Measurements from ENCODE around the gene ZNF805.
A peak's percentile ranks its signal among the peaks of the same experiment; 100 is the strongest.
"Not testable (repeated sequence)": the region's sequence is repeated elsewhere in the genome, so short reads cannot be mapped to it uniquely, and the experiment has no call there.

Gene ZNF805

GRCh38 chr19:57240311-57241090, at the start of gene ZNF805:
TSS of gene ZNF805 (plus strand) at chr19:57240632. CDS start at chr19:57240892, 260 bp downstream.
- peak; percentile 87 for DNase-seq (ENCODE audit: low read depth)

- peak; percentile 84 for DNase-seq (ENCODE audit: low read depth)
Measured at GRCh38 chr19:57191141-57192076, 49.0 kb upstream of the ZNF805 start, which contains the start of gene ZNF264. TSS of gene ZNF264 (plus strand) at chr19:57191500. CDS start at chr19:57191914, 414 bp downstream.

- no peak for DNase-seq (ENCODE audit: low read depth)
Measured at GRCh38 chr19:57192077-57192420, 48.4 kb upstream of the ZNF805 start.

GRCh38 chr19:57192993-57193392, 47.4 kb upstream of the ZNF805 start:
- DNase-seq (ENCODE audit: low read depth): no peak

- DNase-seq (ENCODE audit: low read depth): not testable (repeated sequence)
Measured at GRCh38 chr19:57197874-57198273, 42.6 kb upstream of the ZNF805 start.

GRCh38 chr19:57202160-57202559, 38.3 kb upstream of the ZNF805 start:
- DNase-seq (ENCODE audit: low read depth): no peak

- DNase-seq (ENCODE audit: low read depth): no peak
Measured at GRCh38 chr19:57210381-57210780, 30.1 kb upstream of the ZNF805 start.

- no peak for DNase-seq (ENCODE audit: low read depth)
Measured at GRCh38 chr19:57212109-57212508, 28.3 kb upstream of the ZNF805 start.

- no peak for DNase-seq (ENCODE audit: low read depth)
Measured at GRCh38 chr19:57227502-57227901, 12.9 kb upstream of the ZNF805 start.

GRCh38 chr19:57231686-57232085, 8.7 kb upstream of the ZNF805 start:
- DNase-seq (ENCODE audit: low read depth): no peak

- DNase-seq (ENCODE audit: low read depth): no peak
Measured at GRCh38 chr19:57233207-57233606, 7.2 kb upstream of the ZNF805 start.

- no peak for DNase-seq (ENCODE audit: low read depth)
Measured at GRCh38 chr19:57239982-57240310, 486 bp upstream of the ZNF805 start.

GRCh38 chr19:57241176-57241575, 744 bp downstream of the ZNF805 start:
- DNase-seq (ENCODE audit: low read depth): peak; percentile 39

- DNase-seq (ENCODE audit: low read depth): no peak
Measured at GRCh38 chr19:57242821-57243220, 2.4 kb downstream of the ZNF805 start.

- no peak for DNase-seq (ENCODE audit: low read depth)
Measured at GRCh38 chr19:57244513-57244912, 4.1 kb downstream of the ZNF805 start.

GRCh38 chr19:57245066-57245465, 4.6 kb downstream of the ZNF805 start:
- no peak for DNase-seq (ENCODE audit: low read depth)

- no peak for DNase-seq (ENCODE audit: low read depth)
Measured at GRCh38 chr19:57245959-57246358, 5.5 kb downstream of the ZNF805 start.

- DNase-seq (ENCODE audit: low read depth): no peak
Measured at GRCh38 chr19:57248646-57249045, 8.2 kb downstream of the ZNF805 start.

GRCh38 chr19:57249329-57249728, 8.9 kb downstream of the ZNF805 start:
- DNase-seq (ENCODE audit: low read depth): no peak

- not testable (repeated sequence) for DNase-seq (ENCODE audit: low read depth)
Measured at GRCh38 chr19:57253767-57254166, 13.3 kb downstream of the ZNF805 start.

- DNase-seq (ENCODE audit: low read depth): no peak
Measured at GRCh38 chr19:57262044-57262443, 21.6 kb downstream of the ZNF805 start.

- no peak for DNase-seq (ENCODE audit: low read depth)
Measured at GRCh38 chr19:57263244-57263741, 22.9 kb downstream of the ZNF805 start.

GRCh38 chr19:57267291-57267690, 26.9 kb downstream of the ZNF805 start:
- no peak for DNase-seq (ENCODE audit: low read depth)

Data from fibroblast of gingiva (primary cell).